Measurements from ENCODE around the gene SLC44A3. TPM values are rescaled to one million over a fixed set of nuclear protein-coding genes. Genes with fewer than 3 reads are reported as not detected.

The SLC44A3 gene
- total and polyA plus RNA-seq, 12 donors, result 1.2 to 9.4 (median 4.8) TPM

GRCh38 chr1:94892604-94893254, 72.6 kb downstream of the SLC44A3 start:
- Histone ChIP-seq H3K9me3 (no peaks in the 10 kb centered on the region), H3K27ac (no peak overlapping the region), H3K4me3 (no peak overlapping the region), H3K27me3 (no peaks in the 10 kb centered on the region), H3K4me1 (no peaks in the 10 kb centered on the region), H3K36me3 (peaks cover 0 to 68% (median 32%) of the 10 kb centered on the region in 9 donors)
- intact Hi-C loops (cut with DNase I), result no loop called here
- peak in 1 of 8 donors; percentile 22 for ATAC-seq
- no peak for DNase-seq
- 80 to 97% methylated on average over 4 of the region's 4 CpGs for WGBS, 2 donors
- no peak for TF ChIP-seq CTCF (IDR thresholded peaks at IDR 0.05)

- no peaks in the 10 kb centered on the region for H3K9me3 ChIP-seq
- no peak for DNase-seq
- ATAC-seq, result no peak
- WGBS, 2 donors, result 90% methylated on average over 4 of the region's 4 CpGs
- intact Hi-C loops (cut with DNase I), result loop anchor here in 1 of 10 donors (5.0 kb wide), 1 partner anchor 42 kb away; no protein-coding TSS in a partner anchor
- H3K27me3 ChIP-seq, result no peaks in the 10 kb centered on the region
- H3K4me3 ChIP-seq, result no peak overlapping the region
- peaks cover 0 to 87% (median 41%) of the 10 kb centered on the region in 9 donors for H3K36me3 ChIP-seq
- peaks cover 0 to 17% (median 0%) of the 10 kb centered on the region in 9 donors for H3K4me1 ChIP-seq
- no peak overlapping the region for H3K27ac ChIP-seq
- TF ChIP-seq CTCF (IDR thresholded peaks at IDR 0.05), result no peak
These were observed 74.5 kb downstream of the SLC44A3 start for GRCh38 chr1:94894630-94895029.

GRCh38 chr1:94895518-94895917, 75.4 kb downstream of the SLC44A3 start:
- H3K36me3 ChIP-seq, result peaks cover 0 to 95% (median 43%) of the 10 kb centered on the region in 9 donors
- TF ChIP-seq CTCF (IDR thresholded peaks at IDR 0.05), result no peak

GRCh38 chr1:94898491-94899385, 78.6 kb downstream of the SLC44A3 start:
- intact Hi-C loops (cut with DNase I), result loop anchor here in 1 of 10 donors (5.0 kb wide), 1 partner anchor 46 kb away; no protein-coding TSS in a partner anchor
- Histone ChIP-seq H3K27ac (no peak overlapping the region), H3K36me3 (peaks cover 0 to 95% (median 49%) of the 10 kb centered on the region in 9 donors), H3K27me3 (no peaks in the 10 kb centered on the region), H3K4me3 (no peak overlapping the region), H3K4me1 (peaks cover 0 to 26% (median 6%) of the 10 kb centered on the region in 9 donors), H3K9me3 (no peaks in the 10 kb centered on the region)
- DNase-seq (no peak), ATAC-seq (no peak)
- no peak for TF ChIP-seq CTCF (IDR thresholded peaks at IDR 0.05)
- 74 to 78% methylated on average over 7 of the region's 7 CpGs for WGBS, 2 donors

More at GRCh38 chr1:94895518-94895917, 75.4 kb downstream of the SLC44A3 start:
- Histone ChIP-seq H3K27ac (no peak overlapping the region), H3K4me1 (peaks cover 0 to 20% (median 0%) of the 10 kb centered on the region in 9 donors), H3K4me3 (no peak overlapping the region), H3K27me3 (no peaks in the 10 kb centered on the region), H3K9me3 (no peaks in the 10 kb centered on the region)
- 95 to 98% methylated on average over 1 of the region's 1 CpG for WGBS, 2 donors
- ATAC-seq (no peak), DNase-seq (no peak)
- intact Hi-C loops (cut with DNase I), result loop anchor here in 1 of 10 donors (5.0 kb wide), 1 partner anchor 43 kb away; no protein-coding TSS in a partner anchor
